Lower leg skin (tissue), 3 donors: ENCODE results near the gene MTMR10.

Experiments
- CTCF ChIP-seq, 3 donors: fragments of 450-650 bp; IDR thresholded peaks; one replicate each; pipeline ENCODE4 v1.5.1; 2016; ENCODE audit warnings: antibody characterized with exemption in 3 of 3, mild to moderate bottlenecking in 3 of 3, moderate library complexity in 2 of 3
- POLR2A ChIP-seq, 2 donors: fragments of 450-650 bp; IDR thresholded peaks; one replicate each; pipeline ENCODE4 v1.6.1; 2016 to 2017; ENCODE audit warnings: antibody characterized with exemption in 2 of 2, mild to moderate bottlenecking in 1 of 2, moderate library complexity in 1 of 2

- TF ChIP-seq POLR2A (IDR thresholded peaks at IDR 0.05): no peak
- no peak for TF ChIP-seq CTCF (IDR thresholded peaks at IDR 0.05)
Measured at GRCh38 chr15:30969724-30970123, 21.7 kb downstream of the MTMR10 start.
